ENCODE results near the gene PIGA.
"Not testable (repeated sequence)": the region's sequence is repeated elsewhere in the genome, so short reads cannot be mapped to it uniquely, and the experiment has no call there.

PIGA gene

DNA sequence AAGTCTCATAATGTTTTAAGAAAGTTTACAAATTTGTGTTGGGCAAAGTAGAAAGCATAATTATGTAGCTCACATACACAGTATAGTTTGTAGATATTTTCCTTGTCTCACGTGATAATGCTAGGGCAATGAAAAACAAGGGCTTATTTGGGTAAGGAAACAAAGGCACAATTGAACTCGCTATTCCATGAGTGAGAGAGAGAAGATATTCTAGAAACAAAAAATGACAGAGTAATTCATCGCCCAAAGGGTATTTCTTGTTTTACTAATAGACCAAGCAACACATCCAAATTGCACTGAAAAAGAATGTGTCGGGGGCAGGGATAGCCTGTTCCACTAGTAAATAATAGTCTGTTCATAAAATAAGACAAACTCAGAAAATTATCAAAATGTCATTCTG is 16.2 kb downstream of the PIGA start:
- no peak for DNase-seq

DNA sequence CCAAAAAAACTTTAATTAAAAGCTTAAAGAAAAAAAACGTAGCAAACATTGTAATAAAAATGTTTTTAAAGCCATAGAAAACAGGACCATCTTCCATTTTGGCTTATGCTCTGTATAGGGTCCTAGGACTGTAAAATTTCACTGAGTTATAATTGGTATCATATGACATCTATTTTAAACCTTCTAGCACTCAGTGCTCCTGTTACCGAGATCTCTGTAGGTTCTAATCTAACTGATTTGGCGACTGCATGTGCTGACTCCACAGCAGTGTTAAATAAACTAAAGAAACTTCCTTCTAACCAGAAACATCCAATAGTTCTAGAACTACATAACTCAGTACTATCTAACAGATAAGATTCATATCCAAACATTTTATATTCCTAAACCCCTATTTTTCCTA is 19.8 kb downstream of the PIGA start, which contains the start of gene ASB11:
TSS of gene ASB11 (minus strand) at position 132 of the 400 bp plus-strand sequence. CDS start at position 97, 35 bp downstream.
- no peak for DNase-seq

DNA sequence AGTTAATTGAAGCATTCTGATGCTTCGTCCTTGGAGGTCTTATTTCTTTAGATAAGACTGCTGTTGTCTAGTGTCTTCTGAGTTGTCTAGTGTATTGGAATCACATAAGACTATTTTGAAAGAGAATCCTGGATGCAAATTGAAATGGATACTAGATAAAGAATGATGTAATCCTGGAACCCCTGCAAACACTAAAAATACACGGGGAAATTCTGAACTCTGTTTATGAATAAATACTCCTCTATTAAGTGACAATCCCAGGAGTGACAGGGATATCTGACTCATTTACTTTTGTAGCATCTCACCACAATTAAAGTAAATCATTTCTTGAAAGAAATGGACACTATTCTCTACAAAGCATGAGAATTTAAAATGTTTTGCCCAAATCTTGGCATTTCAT is 20.9 kb downstream of the PIGA start:
- DNase-seq, result no peak

DNA sequence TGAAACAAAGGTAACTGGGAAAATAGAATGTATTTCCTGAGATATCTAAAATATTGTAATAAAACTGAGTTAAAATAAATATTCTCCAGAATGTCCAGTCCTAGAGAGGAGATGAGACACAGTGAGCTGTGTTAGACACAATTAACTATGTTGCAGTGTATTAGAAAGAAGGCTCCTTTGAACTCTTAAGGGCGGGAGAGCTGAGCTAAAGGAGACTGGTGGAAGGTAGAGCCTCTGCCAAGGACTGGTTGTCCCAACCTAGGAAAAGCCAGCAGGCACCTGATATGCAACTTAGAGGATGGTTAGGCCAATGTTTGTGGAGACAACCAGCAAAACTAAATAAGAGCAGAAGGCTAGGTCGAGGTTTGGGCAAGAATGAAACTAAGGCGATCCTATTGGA is 24.2 kb downstream of the PIGA start:
- no peak for DNase-seq

GRCh38 chrX:15310117-15310516 is 25.2 kb downstream of the PIGA start:
- peak; percentile 0 for DNase-seq

- not testable (repeated sequence) for DNase-seq
These were observed 29.4 kb downstream of the PIGA start for GRCh38 chrX:15305899-15306298.

DNA sequence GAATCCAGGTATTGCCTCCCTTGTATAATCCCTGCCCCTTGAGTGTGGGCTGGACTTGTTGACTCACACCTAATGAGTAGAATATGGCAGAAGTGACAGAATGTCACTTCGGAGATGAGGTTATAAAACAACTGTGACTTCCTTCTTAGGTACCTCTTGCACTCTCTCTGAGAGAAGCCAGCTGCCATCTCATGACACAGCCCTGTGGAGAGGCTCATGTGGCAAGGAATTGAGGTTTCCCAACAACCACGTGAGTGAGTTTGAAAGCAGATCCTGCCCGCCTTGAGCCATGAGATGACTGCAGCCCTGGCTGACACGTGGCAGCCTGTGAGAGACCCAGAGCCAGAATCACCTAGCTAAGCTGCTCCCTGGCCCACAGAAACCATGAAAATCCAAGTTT is 33.4 kb downstream of the PIGA start:
- DNase-seq, result no peak

GRCh38 chrX:15299941-15300851 is 35.1 kb downstream of the PIGA start:
- DNase-seq, result no peak

GRCh38 chrX:15298780-15299179 is 36.5 kb downstream of the PIGA start:
- no peak for DNase-seq

DNA sequence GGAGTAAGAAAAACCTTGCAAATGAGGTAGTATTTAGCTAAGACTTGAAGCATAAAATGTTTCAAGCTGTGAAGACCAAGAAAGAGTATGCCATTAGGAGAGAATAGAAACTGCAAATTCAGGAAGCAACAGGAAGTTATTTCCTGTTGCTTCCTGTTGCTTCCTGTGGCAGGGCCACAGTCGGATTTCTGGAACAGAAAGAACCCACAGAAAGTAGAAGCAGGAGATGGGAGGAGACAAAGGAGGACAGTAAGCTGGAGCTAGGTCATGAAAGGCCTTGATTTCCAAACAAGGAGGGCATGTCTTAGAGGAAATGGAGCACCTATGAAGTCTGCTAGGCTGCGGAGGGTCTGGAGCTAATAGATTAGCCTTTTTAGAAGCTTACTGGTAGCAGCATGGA is 37.1 kb downstream of the PIGA start:
- no peak for DNase-seq

GRCh38 chrX:15293451-15293850 is 41.9 kb downstream of the PIGA start:
- no peak for DNase-seq

GRCh38 chrX:15292861-15293260 is 42.5 kb downstream of the PIGA start:
- DNase-seq, result no peak

- DNase-seq, result no peak
These were observed 57.7 kb downstream of the PIGA start for GRCh38 chrX:15277604-15278003.

DNA sequence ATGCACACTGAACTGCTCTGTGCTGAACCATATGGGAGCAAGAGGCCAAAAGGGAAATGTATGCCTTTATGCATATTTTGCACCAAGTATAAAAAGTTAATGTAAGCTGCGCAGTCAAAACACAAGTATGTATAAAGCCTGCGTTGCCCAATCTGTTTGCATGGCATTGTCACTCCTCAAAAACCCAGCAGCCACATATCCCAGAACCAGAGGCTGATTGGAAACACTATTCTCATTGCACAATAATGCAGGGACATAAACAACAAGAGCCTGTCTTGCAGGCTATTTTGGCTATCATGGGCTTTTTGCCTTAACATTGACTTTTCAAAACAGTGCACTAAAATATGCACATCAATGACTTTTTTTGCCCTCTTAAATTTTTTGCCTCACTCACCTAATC is 60.4 kb downstream of the PIGA start:
- DNase-seq, result no peak

DNA sequence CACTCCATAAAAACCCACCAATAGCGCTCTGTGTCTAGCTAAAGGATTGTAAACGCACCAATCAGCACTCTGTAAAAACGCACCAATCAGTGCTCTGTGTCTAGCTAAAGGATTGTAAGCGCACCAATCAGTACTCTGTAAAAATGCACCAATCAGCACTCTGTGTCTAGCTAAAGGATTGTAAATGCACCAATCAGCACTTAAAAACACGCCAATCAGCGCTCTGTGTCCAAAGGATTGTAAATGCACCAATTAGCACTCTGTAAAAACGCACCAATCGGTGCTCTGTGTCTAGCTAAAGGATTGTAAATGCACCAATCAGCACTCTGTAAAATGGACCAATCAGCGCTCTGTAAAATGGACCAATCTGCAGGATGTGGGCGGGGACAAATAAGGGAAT is 62.0 kb downstream of the PIGA start:
- DNase-seq, result not testable (repeated sequence)

- DNase-seq, result no peak
These were observed 63.6 kb downstream of the PIGA start for GRCh38 chrX:15271757-15272156.

DNA sequence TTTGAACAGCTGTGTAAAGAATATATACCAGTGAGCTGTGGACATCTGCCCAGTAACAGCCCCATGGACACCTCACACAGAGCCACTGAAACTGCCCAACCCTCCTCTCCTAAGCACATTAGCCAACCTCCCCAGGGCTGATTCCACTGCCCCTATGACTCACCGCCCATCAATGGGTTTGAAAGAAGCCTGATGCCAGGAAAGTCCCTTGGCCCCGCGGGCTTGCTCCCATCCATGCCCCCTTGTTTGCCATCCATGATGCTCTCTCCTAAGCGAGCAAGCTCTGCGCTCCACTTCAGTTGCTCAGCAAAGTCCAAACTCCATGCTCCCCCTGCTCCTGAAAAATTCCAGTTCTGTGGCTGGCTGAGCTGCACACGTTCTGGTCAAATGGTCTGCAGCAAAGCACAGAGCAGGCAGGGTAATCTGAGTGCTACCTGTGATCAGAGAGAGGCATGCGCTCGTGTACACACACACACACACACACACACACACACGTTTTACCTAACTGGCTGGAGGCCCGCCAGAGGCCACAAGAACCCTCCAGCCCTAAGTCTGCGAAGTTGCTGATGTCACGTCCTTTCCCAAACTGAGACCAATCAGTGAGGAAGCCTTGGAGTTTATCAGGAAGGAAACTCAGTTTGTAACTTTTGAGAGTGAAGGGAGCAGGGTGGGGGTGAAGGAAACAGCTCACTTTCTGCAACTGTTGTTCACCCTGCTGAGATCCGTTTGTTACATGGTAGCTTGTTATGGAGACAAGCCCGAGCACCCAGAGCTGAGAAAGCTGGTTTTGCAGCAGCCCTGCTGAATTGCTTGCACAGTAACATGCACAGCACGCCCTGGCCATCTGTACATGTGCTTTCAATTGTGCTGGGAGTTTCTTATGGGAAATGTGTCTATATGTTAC is 65.5 kb downstream of the PIGA start, which contains the start of gene ASB9:
TSS of gene ASB9 (minus strand) at position 466 of the 904 bp plus-strand sequence. CDS start at position 257, 209 bp downstream.
- peak; percentile 4 for DNase-seq
